GM20431 (cell line): ENCODE measurements around the gene KIF5A.
"Not testable (repeated sequence)": the region's sequence is repeated elsewhere in the genome, so short reads cannot be mapped to it uniquely, and the experiment has no call there.

Experiments used
- in situ Hi-C: fragments of 300-500 bp; cut with MseI, MboI; formaldehyde crosslinking; loops from one replicate; pipeline ENCODE4 v1.15.0; 2020; ENCODE audit warnings: low sequenced_read_pairs; ENCODE audit not compliant: unreplicated experiment

The KIF5A gene

GRCh38 chr12:57549909-57550640 lies at the start of gene KIF5A:
TSS of gene KIF5A (plus strand) at chr12:57550044. CDS start at chr12:57550272, 228 bp downstream.
- in situ Hi-C loops, result no loop called here

GRCh38 chr12:57500213-57500612 lies 49.6 kb upstream of the KIF5A start:
- in situ Hi-C loops, result no loop called here

GRCh38 chr12:57502311-57502969 lies 47.4 kb upstream of the KIF5A start:
- in situ Hi-C loops, result not testable (repeated sequence)

- in situ Hi-C loops, result not testable (repeated sequence)
Measured at GRCh38 chr12:57506541-57506940, 43.3 kb upstream of the KIF5A start.

- in situ Hi-C loops, result not testable (repeated sequence)
Measured at GRCh38 chr12:57507796-57508195, 42.0 kb upstream of the KIF5A start.

GRCh38 chr12:57511161-57511560 lies 38.7 kb upstream of the KIF5A start:
- in situ Hi-C loops, result no loop called here

- in situ Hi-C loops, result no loop called here
Measured at GRCh38 chr12:57511588-57512325, 38.1 kb upstream of the KIF5A start.

GRCh38 chr12:57512665-57513064 lies 37.2 kb upstream of the KIF5A start:
- in situ Hi-C loops, result no loop called here

GRCh38 chr12:57513266-57513665 lies 36.6 kb upstream of the KIF5A start:
- in situ Hi-C loops, result no loop called here

- in situ Hi-C loops, result not testable (repeated sequence)
Measured at GRCh38 chr12:57513677-57514076, 36.2 kb upstream of the KIF5A start.

- in situ Hi-C loops, result not testable (repeated sequence)
Measured at GRCh38 chr12:57514246-57514645, 35.6 kb upstream of the KIF5A start.

GRCh38 chr12:57514720-57515407 lies 35.0 kb upstream of the KIF5A start:
- in situ Hi-C loops, result no loop called here

GRCh38 chr12:57515408-57515933 lies 34.4 kb upstream of the KIF5A start:
- in situ Hi-C loops, result no loop called here

- in situ Hi-C loops, result no loop called here
Measured at GRCh38 chr12:57515934-57516541, 33.8 kb upstream of the KIF5A start.

- in situ Hi-C loops, result no loop called here
Measured at GRCh38 chr12:57516617-57517153, 33.2 kb upstream of the KIF5A start.

GRCh38 chr12:57517187-57517586 lies 32.7 kb upstream of the KIF5A start:
- in situ Hi-C loops, result no loop called here

GRCh38 chr12:57517718-57518117 lies 32.1 kb upstream of the KIF5A start:
- in situ Hi-C loops, result not testable (repeated sequence)

- in situ Hi-C loops, result no loop called here
Measured at GRCh38 chr12:57518176-57518919, 31.5 kb upstream of the KIF5A start.
